Measurements from ENCODE around the gene RABGEF1.

The RABGEF1 gene

GRCh38 chr7:66729274-66729673 is 11.3 kb upstream of the RABGEF1 start:
- TF ChIP-seq CTCF (conservative IDR thresholded peaks at IDR 0.05; ENCODE audit: low read depth, low read length) = no peak
- H3K27ac ChIP-seq = no peak overlapping the region

GRCh38 chr7:66731986-66732385 is 8.5 kb upstream of the RABGEF1 start:
- Histone ChIP-seq H3K4me3 (IDR thresholded peaks at IDR 0.05; ENCODE audit: insufficient read depth, low read depth, low read length) (no peak overlapping the region), H3K27me3 (ENCODE audit: insufficient read depth, low read depth) (no peaks in the 10 kb centered on the region), H3K27ac (no peak overlapping the region), H3K36me3 (ENCODE audit: insufficient read depth) (no peaks in the 10 kb centered on the region), H3K4me2 (no peak overlapping the region), H4K20me1 (ENCODE audit: insufficient read depth) (no peaks in the 10 kb centered on the region), H2AFZ (ENCODE audit: low read depth) (no peak overlapping the region), H3K4me1 (ENCODE audit: low read depth, poor library complexity, severe bottlenecking) (no peaks in the 10 kb centered on the region), H3K9ac (no peak overlapping the region), H3K79me2 (ENCODE audit: insufficient read depth, low read depth) (no peaks in the 10 kb centered on the region)
- TF ChIP-seq CTCF (conservative IDR thresholded peaks at IDR 0.05; ENCODE audit: low read depth, low read length) = no peak

More at GRCh38 chr7:66729274-66729673, 11.3 kb upstream of the RABGEF1 start:
- H3K27me3 ChIP-seq (ENCODE audit: insufficient read depth, low read depth) = no peaks in the 10 kb centered on the region
- H3K4me3 ChIP-seq (IDR thresholded peaks at IDR 0.05; ENCODE audit: insufficient read depth, low read depth, low read length) = no peak overlapping the region
- H3K4me2 ChIP-seq = no peak overlapping the region
- no peaks in the 10 kb centered on the region for H3K79me2 ChIP-seq (ENCODE audit: insufficient read depth, low read depth)
- H3K9ac ChIP-seq = no peak overlapping the region
- H3K36me3 ChIP-seq (ENCODE audit: insufficient read depth) = no peaks in the 10 kb centered on the region
- H4K20me1 ChIP-seq (ENCODE audit: insufficient read depth) = no peaks in the 10 kb centered on the region
- H2AFZ ChIP-seq (ENCODE audit: low read depth) = no peak overlapping the region
- H3K4me1 ChIP-seq (ENCODE audit: low read depth, poor library complexity, severe bottlenecking) = no peaks in the 10 kb centered on the region

- no peak for TF ChIP-seq CTCF (conservative IDR thresholded peaks at IDR 0.05; ENCODE audit: low read depth, low read length)
- Histone ChIP-seq H3K27me3 (ENCODE audit: insufficient read depth, low read depth) (no peaks in the 10 kb centered on the region), H3K9ac (no peak overlapping the region), H3K4me2 (no peak overlapping the region), H3K4me3 (IDR thresholded peaks at IDR 0.05; ENCODE audit: insufficient read depth, low read depth, low read length) (no peak overlapping the region), H4K20me1 (ENCODE audit: insufficient read depth) (no peaks in the 10 kb centered on the region), H3K4me1 (ENCODE audit: low read depth, poor library complexity, severe bottlenecking) (no peaks in the 10 kb centered on the region), H3K36me3 (ENCODE audit: insufficient read depth) (no peaks in the 10 kb centered on the region), H3K79me2 (ENCODE audit: insufficient read depth, low read depth) (no peaks in the 10 kb centered on the region), H2AFZ (ENCODE audit: low read depth) (no peak overlapping the region), H3K27ac (no peak overlapping the region)
Measured at GRCh38 chr7:66732439-66732838, 8.1 kb upstream of the RABGEF1 start.

- H3K27ac ChIP-seq = no peak overlapping the region
- H3K9ac ChIP-seq = no peak overlapping the region
- no peaks in the 10 kb centered on the region for H3K27me3 ChIP-seq (ENCODE audit: insufficient read depth, low read depth)
- no peak overlapping the region for H3K4me3 ChIP-seq (IDR thresholded peaks at IDR 0.05; ENCODE audit: insufficient read depth, low read depth, low read length)
- no peaks in the 10 kb centered on the region for H3K79me2 ChIP-seq (ENCODE audit: insufficient read depth, low read depth)
- H2AFZ ChIP-seq (ENCODE audit: low read depth) = no peak overlapping the region
- no peaks in the 10 kb centered on the region for H3K4me1 ChIP-seq (ENCODE audit: low read depth, poor library complexity, severe bottlenecking)
- no peaks in the 10 kb centered on the region for H4K20me1 ChIP-seq (ENCODE audit: insufficient read depth)
- H3K4me2 ChIP-seq = no peak overlapping the region
- H3K36me3 ChIP-seq (ENCODE audit: insufficient read depth) = no peaks in the 10 kb centered on the region
- TF ChIP-seq CTCF (conservative IDR thresholded peaks at IDR 0.05; ENCODE audit: low read depth, low read length) = no peak
Measured at GRCh38 chr7:66734006-66734405, 6.5 kb upstream of the RABGEF1 start.
